Measurements from ENCODE around the gene TTC7B. TPM values are rescaled to one million over a fixed set of nuclear protein-coding genes. Genes with fewer than 3 reads are reported as not detected.
"Not testable (repeated sequence)": the region's sequence is repeated elsewhere in the genome, so short reads cannot be mapped to it uniquely, and the experiment has no call there.

TTC7B gene
- polyA plus RNA-seq, 1 donor from 2014 or later = 19.9 TPM

DNA sequence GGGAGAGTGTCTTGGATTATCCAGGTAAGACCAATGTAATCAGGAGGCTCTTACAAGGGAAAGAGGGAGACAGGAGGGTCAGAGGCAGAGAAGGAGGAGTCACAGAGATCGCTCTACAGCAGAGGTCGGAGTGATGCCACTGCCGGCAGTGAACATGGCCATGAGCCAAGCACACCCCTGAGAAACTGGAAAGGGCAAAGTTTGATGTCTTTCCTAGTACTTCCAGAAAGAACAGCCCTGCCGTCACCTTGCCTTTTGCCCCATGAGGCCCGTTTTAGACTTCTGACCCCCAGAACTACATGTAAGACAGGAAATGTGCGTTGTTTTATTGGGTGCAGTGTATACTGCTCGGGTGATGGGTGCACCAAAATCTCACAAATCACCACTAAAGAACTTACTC lies 285.7 kb downstream of the TTC7B start:
- Histone ChIP-seq H3K9ac (ENCODE audit: low read length) (no peak overlapping the region), H3K79me2 (replicated peaks; ENCODE audit: insufficient read depth, low read length) (no peaks in the 10 kb centered on the region), H3K27me3 (ENCODE audit: insufficient read depth, low read depth, low read length) (no peaks in the 10 kb centered on the region), H3K4me3 (ENCODE audit: low read length) (no peak overlapping the region), H3K4me2 (ENCODE audit: low read length) (no peak overlapping the region), H2AFZ (ENCODE audit: low read depth, low read length) (no peak overlapping the region), H3K27ac (ENCODE audit: low read length) (no peak overlapping the region), H3F3A (ENCODE audit: insufficient read depth, low read length, poor library complexity, severe bottlenecking) (no peaks in the 10 kb centered on the region), H3K9me2 (ENCODE audit: insufficient read depth, low read length) (no peaks in the 10 kb centered on the region), H3K9me3 (ENCODE audit: low read length) (no peaks in the 10 kb centered on the region), H4K20me1 (ENCODE audit: insufficient read depth) (no peaks in the 10 kb centered on the region), H3K36me3 (ENCODE audit: insufficient read depth, low read length) (no peaks in the 10 kb centered on the region)
- TF ChIP-seq EP300 (conservative IDR thresholded peaks at IDR 0.05; ENCODE audit: poor library complexity, severe bottlenecking) (no peak), SMC3 (conservative IDR thresholded peaks at IDR 0.05; ENCODE audit: poor library complexity) (no peak), TAF1 (IDR thresholded peaks at IDR 0.05; ENCODE audit: low read depth) (no peak), POLR2AphosphoS5 (IDR thresholded peaks at IDR 0.05) (no peak), EZH2 (IDR thresholded peaks at IDR 0.05; ENCODE audit: borderline replicate concordance, insufficient read depth, low read length, poor library complexity, severe bottlenecking) (no peak), RAD21 (conservative IDR thresholded peaks at IDR 0.05) (no peak), MXI1 (conservative IDR thresholded peaks at IDR 0.05; ENCODE audit: poor library complexity, severe bottlenecking) (no peak)
- TF ChIP-seq, protein P1, sequence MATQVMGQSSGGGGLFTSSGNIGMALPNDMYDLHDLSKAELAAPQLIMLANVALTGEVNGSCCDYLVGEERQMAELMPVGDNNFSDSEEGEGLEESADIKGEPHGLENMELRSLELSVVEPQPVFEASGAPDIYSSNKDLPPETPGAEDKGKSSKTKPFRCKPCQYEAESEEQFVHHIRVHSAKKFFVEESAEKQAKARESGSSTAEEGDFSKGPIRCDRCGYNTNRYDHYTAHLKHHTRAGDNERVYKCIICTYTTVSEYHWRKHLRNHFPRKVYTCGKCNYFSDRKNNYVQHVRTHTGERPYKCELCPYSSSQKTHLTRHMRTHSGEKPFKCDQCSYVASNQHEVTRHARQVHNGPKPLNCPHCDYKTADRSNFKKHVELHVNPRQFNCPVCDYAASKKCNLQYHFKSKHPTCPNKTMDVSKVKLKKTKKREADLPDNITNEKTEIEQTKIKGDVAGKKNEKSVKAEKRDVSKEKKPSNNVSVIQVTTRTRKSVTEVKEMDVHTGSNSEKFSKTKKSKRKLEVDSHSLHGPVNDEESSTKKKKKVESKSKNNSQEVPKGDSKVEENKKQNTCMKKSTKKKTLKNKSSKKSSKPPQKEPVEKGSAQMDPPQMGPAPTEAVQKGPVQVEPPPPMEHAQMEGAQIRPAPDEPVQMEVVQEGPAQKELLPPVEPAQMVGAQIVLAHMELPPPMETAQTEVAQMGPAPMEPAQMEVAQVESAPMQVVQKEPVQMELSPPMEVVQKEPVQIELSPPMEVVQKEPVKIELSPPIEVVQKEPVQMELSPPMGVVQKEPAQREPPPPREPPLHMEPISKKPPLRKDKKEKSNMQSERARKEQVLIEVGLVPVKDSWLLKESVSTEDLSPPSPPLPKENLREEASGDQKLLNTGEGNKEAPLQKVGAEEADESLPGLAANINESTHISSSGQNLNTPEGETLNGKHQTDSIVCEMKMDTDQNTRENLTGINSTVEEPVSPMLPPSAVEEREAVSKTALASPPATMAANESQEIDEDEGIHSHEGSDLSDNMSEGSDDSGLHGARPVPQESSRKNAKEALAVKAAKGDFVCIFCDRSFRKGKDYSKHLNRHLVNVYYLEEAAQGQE (IDR thresholded peaks at IDR 0.05; ENCODE audit: borderline replicate concordance) = no peak
- TF ChIP-seq, protein P2, sequence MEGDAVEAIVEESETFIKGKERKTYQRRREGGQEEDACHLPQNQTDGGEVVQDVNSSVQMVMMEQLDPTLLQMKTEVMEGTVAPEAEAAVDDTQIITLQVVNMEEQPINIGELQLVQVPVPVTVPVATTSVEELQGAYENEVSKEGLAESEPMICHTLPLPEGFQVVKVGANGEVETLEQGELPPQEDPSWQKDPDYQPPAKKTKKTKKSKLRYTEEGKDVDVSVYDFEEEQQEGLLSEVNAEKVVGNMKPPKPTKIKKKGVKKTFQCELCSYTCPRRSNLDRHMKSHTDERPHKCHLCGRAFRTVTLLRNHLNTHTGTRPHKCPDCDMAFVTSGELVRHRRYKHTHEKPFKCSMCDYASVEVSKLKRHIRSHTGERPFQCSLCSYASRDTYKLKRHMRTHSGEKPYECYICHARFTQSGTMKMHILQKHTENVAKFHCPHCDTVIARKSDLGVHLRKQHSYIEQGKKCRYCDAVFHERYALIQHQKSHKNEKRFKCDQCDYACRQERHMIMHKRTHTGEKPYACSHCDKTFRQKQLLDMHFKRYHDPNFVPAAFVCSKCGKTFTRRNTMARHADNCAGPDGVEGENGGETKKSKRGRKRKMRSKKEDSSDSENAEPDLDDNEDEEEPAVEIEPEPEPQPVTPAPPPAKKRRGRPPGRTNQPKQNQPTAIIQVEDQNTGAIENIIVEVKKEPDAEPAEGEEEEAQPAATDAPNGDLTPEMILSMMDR (IDR thresholded peaks at IDR 0.05; ENCODE audit: poor library complexity, severe bottlenecking) = no peak

DNA sequence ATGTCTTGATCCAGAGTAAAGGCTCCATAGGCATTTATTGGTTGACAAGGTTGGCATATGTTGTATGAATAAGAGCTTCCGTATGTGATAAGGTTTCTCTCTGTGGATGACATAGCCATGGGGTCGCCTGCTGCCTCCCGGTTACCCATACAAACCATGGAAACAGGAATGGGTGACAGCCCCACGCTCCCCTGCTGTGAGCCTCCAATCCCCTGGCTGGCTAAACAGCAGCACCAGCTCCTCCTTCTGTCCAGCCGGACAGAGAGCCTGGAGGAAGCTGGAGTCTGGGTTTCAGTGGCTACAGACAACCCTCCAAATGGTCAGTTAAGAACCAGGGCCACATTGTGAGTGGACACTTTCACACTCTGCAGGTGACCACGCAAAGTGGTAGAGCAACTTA lies 288.3 kb downstream of the TTC7B start:
- Histone ChIP-seq H3K36me3 (ENCODE audit: insufficient read depth, low read length) (no peaks in the 10 kb centered on the region), H3K9me3 (ENCODE audit: low read length) (no peaks in the 10 kb centered on the region), H4K20me1 (ENCODE audit: insufficient read depth) (no peaks in the 10 kb centered on the region), H3K4me3 (ENCODE audit: low read length) (no peak overlapping the region), H2AFZ (ENCODE audit: low read depth, low read length) (no peak overlapping the region), H3K4me2 (ENCODE audit: low read length) (no peak overlapping the region), H3K27me3 (ENCODE audit: insufficient read depth, low read depth, low read length) (no peaks in the 10 kb centered on the region), H3F3A (ENCODE audit: insufficient read depth, low read length, poor library complexity, severe bottlenecking) (no peaks in the 10 kb centered on the region), H3K79me2 (replicated peaks; ENCODE audit: insufficient read depth, low read length) (no peaks in the 10 kb centered on the region), H3K27ac (ENCODE audit: low read length) (no peak overlapping the region), H3K9me2 (ENCODE audit: insufficient read depth, low read length) (no peaks in the 10 kb centered on the region), H3K9ac (ENCODE audit: low read length) (no peak overlapping the region)
- TF ChIP-seq RAD21 (conservative IDR thresholded peaks at IDR 0.05) (no peak), EP300 (conservative IDR thresholded peaks at IDR 0.05; ENCODE audit: poor library complexity, severe bottlenecking) (no peak), TAF1 (IDR thresholded peaks at IDR 0.05; ENCODE audit: low read depth) (no peak), MXI1 (conservative IDR thresholded peaks at IDR 0.05; ENCODE audit: poor library complexity, severe bottlenecking) (no peak), POLR2AphosphoS5 (IDR thresholded peaks at IDR 0.05) (no peak)

DNA sequence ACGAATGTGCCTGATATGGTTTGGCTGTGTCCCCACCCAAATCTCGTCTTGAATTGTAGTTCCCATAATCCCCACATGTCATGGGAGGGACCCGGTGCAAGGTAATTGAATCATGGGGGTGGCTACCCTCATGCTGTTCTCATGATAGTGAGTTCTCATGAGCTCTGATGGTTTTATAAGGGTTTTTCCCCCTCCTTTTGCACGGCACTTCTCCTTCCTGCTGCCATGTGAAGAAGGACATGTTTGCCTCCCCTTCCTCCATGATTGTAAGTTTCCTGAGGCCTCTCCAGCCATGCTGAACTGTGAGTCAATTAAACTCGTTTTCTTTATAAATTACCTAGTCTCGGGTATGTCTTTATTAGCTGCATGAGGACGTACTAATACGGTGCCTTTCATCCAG lies 289.7 kb downstream of the TTC7B start:
- not testable (repeated sequence) for H3F3A ChIP-seq (ENCODE audit: insufficient read depth, low read length, poor library complexity, severe bottlenecking); H3K4me2 ChIP-seq (ENCODE audit: low read length); H3K27ac ChIP-seq (ENCODE audit: low read length)

DNA sequence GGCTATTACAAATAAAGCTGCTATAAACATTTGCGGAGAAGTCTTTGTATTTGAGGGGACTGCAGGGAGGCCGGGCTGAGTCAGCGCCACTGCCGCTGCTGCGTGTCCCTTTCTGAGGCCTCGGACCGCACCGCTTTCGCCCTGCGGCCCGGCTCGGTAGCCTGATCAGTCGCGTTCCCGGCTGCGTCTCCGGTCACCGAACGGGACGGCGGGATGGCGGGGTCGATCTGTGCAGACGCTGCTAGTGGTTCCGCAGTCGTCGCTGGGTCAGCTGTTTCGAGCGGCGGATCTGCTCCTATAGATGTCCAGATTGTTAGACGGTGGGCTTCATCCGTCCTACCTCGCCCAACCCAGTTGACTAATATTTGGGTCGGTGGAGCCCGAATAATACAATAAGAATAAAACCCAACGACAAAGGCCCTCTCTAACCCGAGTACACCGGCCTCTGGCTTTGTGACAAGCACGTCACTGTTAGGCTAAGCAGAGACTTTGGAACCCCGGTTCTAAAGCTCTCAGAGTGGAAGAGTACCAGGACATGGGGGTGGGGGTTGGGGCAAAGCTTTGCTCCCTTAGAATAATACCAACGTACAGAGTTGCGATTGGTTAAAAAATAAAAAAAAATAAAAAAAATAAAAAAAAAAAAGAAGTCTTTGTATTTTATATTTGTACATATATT lies 290.7 kb downstream of the TTC7B start:
- not testable (repeated sequence) for H3K79me2 ChIP-seq (replicated peaks; ENCODE audit: insufficient read depth, low read length); H3K27ac ChIP-seq (ENCODE audit: low read length); H3K9me2 ChIP-seq (ENCODE audit: insufficient read depth, low read length); H3K9me3 ChIP-seq (ENCODE audit: low read length); H3K4me3 ChIP-seq (ENCODE audit: low read length); H4K20me1 ChIP-seq (ENCODE audit: insufficient read depth); H3K27me3 ChIP-seq (ENCODE audit: insufficient read depth, low read depth, low read length); H3F3A ChIP-seq (ENCODE audit: insufficient read depth, low read length, poor library complexity, severe bottlenecking); H3K4me2 ChIP-seq (ENCODE audit: low read length); H3K36me3 ChIP-seq (ENCODE audit: insufficient read depth, low read length); H3K9ac ChIP-seq (ENCODE audit: low read length); H2AFZ ChIP-seq (ENCODE audit: low read depth, low read length)

More for the DNA sequence above, 289.7 kb downstream of the TTC7B start:
- H2AFZ ChIP-seq (ENCODE audit: low read depth, low read length); H3K9ac ChIP-seq (ENCODE audit: low read length); H3K79me2 ChIP-seq (replicated peaks; ENCODE audit: insufficient read depth, low read length); H3K9me2 ChIP-seq (ENCODE audit: insufficient read depth, low read length); H4K20me1 ChIP-seq (ENCODE audit: insufficient read depth); H3K9me3 ChIP-seq (ENCODE audit: low read length); H3K27me3 ChIP-seq (ENCODE audit: insufficient read depth, low read depth, low read length); H3K4me3 ChIP-seq (ENCODE audit: low read length); H3K36me3 ChIP-seq (ENCODE audit: insufficient read depth, low read length): not testable (repeated sequence)
